NCI-H1048 (cell line): ENCODE data around the gene PCDHGC4.

ENCODE experiments used
- DNase-seq: peaks from one replicate; lab custom pipeline; 2025; lab: John Stamatoyannopoulos, UW

The PCDHGC4 gene

DNA sequence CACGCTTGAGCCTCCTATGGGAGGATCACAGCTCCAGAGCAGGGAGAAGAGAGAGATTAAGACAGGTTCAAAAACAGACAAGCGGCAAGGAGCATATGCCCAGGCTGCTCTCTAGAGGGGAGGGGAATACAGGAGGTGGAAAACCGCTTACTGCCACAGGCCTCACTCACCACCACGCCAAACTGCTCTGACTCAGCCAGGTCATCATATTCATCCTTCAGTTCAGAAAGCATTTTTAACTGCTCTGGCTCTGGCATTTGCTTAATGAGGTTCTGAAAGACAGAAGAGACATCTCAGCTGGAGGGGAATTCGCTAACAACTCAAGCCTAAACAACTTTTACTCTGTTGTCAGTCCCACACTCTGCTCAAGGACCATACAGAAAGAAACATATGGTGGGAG is 44.2 kb downstream of the PCDHGC4 start:
- DNase-seq, result no peak

DNA sequence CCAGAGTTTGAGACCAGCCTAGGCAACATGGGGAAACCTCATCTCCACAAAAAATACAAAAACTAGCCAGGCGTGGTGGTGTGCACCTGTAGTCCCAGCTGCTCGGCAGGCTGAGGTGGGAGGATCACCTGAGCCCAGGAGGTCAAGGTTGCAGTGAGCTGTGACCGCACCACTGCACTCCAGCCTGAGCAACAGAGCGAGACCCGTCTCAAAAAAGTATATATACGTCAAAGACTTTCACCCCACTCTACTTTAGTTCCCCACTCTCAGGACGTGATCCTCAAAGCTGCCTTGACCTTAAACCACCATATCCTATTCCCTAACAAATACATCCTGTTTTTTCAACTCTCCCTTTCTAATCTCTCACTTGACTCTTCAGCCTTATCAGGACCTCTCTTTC is 45.0 kb downstream of the PCDHGC4 start:
- DNase-seq, result no peak

DNA sequence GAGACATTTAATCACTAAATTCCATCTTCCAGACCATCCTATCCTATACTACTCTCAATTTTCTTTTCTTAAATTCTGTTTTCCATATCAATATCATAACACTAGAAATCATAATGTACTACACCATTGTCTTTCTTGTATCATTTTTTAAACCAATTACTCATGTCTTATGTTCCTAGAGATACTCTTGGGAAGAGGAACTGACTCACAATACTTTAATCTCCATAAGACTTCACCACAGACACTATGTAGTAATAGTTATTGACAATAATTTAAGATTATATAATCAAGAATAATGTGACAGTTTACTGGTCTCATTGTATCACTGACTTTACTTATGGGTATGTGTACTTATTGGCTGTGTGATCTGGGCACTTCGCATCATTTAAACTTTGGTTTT is 47.9 kb downstream of the PCDHGC4 start:
- no peak for DNase-seq

DNA sequence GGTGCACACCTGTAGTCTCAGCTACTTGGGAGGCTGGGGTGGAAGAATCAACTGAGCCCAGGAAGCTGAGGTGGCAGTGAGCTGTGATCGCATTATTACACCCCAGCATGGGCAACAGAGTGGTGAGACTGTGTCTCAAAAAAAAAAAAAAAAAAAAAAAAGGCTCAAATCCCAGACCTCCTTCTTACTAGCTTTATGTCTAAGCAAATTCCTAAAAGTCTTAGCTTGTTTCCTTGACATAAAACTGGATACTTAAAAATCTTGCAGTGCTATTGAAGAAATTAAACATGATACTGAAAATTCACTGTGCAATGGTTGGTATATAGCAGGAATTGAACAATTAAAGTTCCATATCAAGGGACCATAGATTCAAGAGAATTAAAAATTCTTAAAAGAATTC is 49.1 kb downstream of the PCDHGC4 start:
- no peak for DNase-seq

DNA sequence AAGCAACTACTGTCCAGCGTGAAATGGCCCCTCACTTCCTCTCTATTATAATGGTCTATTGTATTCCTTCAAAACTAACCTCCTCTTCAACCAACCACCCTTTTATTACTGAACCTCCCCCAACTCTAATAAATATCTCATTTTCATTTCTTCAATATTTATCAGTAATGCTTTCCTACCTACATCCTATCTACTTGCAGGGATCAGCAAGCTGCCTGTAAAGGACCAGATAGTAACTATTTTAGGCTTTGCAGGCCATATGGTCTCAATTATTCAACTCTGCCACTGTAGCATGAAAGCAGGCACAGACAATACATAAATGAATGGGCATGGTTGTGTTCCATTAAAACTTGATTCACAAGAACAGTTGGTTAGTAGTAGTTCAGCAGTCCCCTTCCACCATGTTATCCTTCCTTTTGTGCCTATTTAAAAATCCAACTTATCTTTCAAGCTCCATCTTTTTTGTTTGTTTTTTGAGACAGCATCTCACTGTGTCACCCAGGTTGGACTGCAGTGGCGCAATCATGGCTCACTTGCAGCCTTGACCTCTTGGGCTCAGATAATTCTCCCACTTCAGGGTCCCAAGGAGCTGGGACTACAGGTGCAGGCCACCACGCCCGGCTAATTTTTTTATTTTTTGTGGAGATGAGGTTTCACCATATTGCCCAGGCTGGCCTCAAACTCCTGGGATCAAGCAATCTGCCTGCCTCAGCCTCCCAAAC is 49.8 kb downstream of the PCDHGC4 start:
- no peak for DNase-seq
